Upper lobe of left lung (tissue), 4 donors: ENCODE measurements around the gene MRGPRG.

Experiments used
- EP300 ChIP-seq, 4 donors: sonication (generic); formaldehyde crosslinking; IDR thresholded peaks; one replicate each; pipeline ENCODE4 v1.5.1; 2017; ENCODE audit warnings: antibody characterized with exemption in 4 of 4, control low read depth in 2 of 4
- POLR2A ChIP-seq, 4 donors: fragments of 450-650 bp; IDR thresholded peaks; one replicate each; pipeline ENCODE4 v1.5.1; 2016 to 2017; ENCODE audit warnings: antibody characterized with exemption in 4 of 4, mild to moderate bottlenecking in 2 of 4
- POLR2AphosphoS5 ChIP-seq, 2 donors: sonication (generic); formaldehyde crosslinking; IDR thresholded peaks; one replicate each; pipeline ENCODE4 v1.5.1; 2017; ENCODE audit warnings: antibody characterized with exemption in 2 of 2
- TF ChIP-seq, protein P1 (sequence below), 6 experiments: fragments of 450-650 bp in 4 of 6; fragments of 200-600 bp in 2 of 6; sonication (generic) in 2 of 6; IDR thresholded peaks; one replicate each; pipeline ENCODE4 v1.5.1; 2016 to 2019; ENCODE audit warnings: antibody characterized with exemption in 6 of 6

- TF ChIP-seq, protein P1, sequence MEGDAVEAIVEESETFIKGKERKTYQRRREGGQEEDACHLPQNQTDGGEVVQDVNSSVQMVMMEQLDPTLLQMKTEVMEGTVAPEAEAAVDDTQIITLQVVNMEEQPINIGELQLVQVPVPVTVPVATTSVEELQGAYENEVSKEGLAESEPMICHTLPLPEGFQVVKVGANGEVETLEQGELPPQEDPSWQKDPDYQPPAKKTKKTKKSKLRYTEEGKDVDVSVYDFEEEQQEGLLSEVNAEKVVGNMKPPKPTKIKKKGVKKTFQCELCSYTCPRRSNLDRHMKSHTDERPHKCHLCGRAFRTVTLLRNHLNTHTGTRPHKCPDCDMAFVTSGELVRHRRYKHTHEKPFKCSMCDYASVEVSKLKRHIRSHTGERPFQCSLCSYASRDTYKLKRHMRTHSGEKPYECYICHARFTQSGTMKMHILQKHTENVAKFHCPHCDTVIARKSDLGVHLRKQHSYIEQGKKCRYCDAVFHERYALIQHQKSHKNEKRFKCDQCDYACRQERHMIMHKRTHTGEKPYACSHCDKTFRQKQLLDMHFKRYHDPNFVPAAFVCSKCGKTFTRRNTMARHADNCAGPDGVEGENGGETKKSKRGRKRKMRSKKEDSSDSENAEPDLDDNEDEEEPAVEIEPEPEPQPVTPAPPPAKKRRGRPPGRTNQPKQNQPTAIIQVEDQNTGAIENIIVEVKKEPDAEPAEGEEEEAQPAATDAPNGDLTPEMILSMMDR (IDR thresholded peaks at IDR 0.05), result no peak
- TF ChIP-seq POLR2AphosphoS5 (IDR thresholded peaks at IDR 0.05) (no peak), POLR2A (IDR thresholded peaks at IDR 0.05) (no peak), EP300 (IDR thresholded peaks at IDR 0.05) (no peak)
These were observed 9.8 kb upstream of the MRGPRG start for GRCh38 chr11:3228445-3228829.
